SU-DHL-6 (cell line): ENCODE data around the gene ADA.

Experiments used
- EZH2phosphoT487 ChIP-seq: fragments of 200-600 bp; sonication (generic), shearing (Covaris generic); conservative IDR thresholded peaks from 2 replicates; pipeline ENCODE4 v1.6.1; 2018; ENCODE audit warnings: mild to moderate bottlenecking, antibody characterized with exemption, low read length, moderate library complexity, mixed read lengths
- TF ChIP-seq, protein P1 (sequence below): fragments of 200-600 bp; sonication (generic); IDR thresholded peaks from one replicate; pipeline ENCODE4 v1.5.1; 2017; ENCODE audit warnings: antibody characterized with exemption, mild to moderate bottlenecking, low read length, moderate library complexity; ENCODE audit not compliant: insufficient read depth, poor library complexity, severe bottlenecking

DNA sequence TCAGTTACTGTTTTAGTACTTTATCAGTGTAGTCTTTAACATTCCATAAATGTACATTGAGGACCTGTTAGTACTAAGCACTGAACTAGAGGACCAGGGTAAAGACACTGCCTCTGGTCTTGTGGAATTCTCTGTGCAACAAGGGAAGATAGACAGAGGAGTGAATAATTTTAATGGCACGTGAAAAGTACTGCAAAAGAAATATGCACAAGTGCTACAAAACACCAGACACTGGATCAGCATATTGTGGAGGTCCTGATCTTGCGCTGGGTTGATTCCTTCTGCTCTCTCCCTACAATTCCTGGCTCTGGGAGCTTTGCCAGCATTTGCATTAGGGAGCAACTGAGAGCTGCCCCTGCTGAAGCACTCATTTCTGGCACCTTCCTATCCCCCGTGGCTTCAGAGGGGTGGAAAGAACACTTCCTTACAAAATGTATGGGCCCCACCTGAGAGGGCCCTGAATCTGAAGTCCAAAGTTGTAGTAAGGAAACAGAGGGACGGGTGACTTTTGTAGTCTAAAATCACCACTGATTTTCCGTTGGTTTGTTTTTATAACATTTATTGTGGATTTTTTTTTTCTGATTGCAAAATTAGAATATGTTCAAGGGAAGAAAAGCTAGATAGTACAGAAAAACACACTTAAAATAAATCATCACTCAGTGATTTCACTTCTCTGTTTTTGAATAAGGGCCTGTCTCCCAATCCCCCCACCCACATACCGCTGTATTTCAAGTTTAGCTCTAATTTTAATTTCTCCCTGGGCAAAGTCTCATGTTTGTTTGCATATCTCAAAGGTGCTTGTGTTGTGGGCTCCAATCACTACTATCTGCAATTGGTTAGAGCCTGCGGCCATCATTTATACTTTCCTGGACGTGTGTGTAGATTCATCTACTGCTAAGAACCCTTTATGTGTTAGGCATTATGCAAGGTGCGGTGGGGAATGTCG lies 64.2 kb downstream of the ADA start:
- TF ChIP-seq, protein P1, sequence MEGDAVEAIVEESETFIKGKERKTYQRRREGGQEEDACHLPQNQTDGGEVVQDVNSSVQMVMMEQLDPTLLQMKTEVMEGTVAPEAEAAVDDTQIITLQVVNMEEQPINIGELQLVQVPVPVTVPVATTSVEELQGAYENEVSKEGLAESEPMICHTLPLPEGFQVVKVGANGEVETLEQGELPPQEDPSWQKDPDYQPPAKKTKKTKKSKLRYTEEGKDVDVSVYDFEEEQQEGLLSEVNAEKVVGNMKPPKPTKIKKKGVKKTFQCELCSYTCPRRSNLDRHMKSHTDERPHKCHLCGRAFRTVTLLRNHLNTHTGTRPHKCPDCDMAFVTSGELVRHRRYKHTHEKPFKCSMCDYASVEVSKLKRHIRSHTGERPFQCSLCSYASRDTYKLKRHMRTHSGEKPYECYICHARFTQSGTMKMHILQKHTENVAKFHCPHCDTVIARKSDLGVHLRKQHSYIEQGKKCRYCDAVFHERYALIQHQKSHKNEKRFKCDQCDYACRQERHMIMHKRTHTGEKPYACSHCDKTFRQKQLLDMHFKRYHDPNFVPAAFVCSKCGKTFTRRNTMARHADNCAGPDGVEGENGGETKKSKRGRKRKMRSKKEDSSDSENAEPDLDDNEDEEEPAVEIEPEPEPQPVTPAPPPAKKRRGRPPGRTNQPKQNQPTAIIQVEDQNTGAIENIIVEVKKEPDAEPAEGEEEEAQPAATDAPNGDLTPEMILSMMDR, result no peak
- TF ChIP-seq EZH2phosphoT487, result no peak
